HG02623 (cell line): ENCODE data around the gene ETV7.

ENCODE experiments used
- ATAC-seq: cut with Tn5 transposase; IDR thresholded peaks from one replicate; pipeline ENCODE4 v1.9.1; 2021; ENCODE audit warnings: moderate library complexity; ENCODE audit not compliant: unreplicated experiment

The ETV7 gene

DNA sequence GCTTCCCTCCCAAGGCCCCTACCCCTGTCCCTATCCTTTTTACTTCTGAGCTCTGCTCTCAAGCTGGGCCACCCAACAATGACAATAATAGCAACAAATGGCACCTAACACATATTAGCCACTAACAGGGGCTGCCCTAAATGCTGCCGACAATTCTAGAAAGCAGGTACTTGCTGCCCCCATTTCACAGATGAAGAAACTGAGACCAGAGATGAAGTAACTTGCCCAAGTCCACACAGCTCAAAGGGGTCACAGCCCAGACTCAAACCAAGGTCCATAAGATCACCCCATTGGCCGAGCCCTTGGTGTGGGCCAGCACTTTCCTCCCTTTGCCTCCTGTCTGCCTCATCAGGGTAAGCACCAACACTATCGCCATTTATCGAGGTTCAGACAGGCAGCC lies 62.8 kb downstream of the ETV7 start:
- ATAC-seq = no peak

DNA sequence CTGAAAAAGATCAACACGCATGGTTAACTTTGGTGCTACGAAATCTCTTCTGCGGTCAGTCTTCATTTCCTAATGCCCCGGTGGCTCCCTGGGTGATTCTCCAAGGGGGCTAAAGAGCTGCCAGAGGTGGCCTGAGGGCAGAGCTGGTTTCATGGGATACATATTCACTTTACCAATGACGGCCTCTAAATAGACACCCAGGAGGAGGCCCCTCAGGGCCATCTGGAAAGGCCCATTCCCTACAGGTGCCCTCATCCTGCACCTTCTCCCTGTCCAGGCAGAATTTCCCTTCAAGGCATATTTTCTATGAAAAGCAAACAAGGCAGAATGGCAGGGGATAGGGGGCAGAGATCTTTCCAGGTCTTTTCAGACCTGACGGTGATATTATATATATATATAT lies 63.3 kb downstream of the ETV7 start:
- ATAC-seq = no peak

DNA sequence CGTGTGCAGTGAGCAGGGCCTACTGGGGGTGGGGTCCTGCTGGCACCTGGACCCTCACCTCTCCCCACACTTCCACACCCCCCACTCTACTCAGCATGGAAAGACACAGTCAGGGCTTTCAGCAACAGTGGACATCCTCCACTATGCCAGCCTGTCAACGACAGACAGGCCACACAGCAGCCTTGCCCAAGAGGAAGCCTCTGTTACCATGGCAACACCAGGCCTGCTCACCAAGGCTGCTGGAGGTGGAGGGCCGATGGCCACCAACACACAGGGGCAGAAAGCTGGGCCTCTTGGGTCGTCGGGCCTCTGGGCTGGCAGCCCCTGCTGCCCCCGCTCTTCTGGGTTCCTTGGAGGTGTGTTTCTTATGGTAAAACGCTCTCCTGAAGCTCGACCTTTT lies 64.4 kb downstream of the ETV7 start:
- ATAC-seq = no peak

DNA sequence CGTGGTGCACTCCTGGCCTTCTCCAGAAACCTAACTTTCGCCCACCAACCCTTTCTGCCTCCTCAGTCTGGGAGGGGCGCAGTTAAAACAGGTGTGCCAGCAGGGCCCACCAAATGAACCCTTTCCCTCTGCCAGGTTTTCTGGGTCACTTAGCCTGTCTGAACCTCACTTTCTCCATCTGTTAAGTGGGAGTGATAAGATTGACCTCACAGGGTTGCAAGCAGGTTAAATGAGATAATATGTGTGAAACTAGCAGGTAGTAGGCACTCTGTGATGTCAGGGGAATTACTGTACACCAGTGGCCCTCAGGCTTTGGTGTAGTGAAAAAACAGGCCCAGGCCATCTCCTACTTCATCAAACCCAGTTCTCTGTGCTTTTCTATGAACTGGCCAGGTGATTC lies 64.9 kb downstream of the ETV7 start:
- no peak for ATAC-seq

DNA sequence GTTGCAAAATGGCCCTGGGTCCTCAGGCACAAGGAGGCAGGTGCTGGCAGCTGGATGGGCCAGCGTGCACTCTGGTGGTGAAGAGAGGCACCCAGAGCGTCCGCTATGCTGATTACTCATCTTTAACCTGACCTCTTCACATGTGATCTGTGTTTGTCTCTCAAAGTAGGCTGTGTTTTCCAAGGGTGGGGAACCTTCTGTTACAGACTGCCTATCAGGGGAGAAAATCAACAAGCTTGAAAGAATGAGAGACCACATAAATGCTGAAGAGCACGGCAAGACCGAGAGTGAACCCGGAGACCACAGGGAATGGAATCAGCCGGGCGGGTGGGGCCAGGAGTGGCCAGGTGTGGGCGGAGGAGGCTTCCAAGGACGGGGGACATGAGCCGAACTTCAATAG lies 67.0 kb downstream of the ETV7 start:
- no peak for ATAC-seq

DNA sequence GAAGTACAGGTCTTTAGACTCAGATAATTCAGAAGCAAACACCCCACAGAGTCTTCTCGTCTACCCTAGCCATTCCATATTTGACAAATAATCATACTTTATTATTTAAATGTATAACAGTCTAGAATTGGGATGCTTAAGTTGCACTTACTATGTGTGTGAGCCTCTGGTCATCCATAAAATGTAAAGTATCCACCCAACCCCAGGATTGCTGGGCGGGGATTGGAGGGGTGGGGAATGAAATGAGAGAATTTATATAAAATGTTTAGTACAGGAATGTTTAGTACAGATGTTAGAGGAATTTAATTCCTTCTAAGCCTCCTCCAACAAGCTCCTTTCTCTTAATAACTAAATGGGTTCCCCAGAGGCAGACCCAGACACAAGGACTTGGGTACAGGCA lies 67.6 kb downstream of the ETV7 start:
- ATAC-seq = no peak

DNA sequence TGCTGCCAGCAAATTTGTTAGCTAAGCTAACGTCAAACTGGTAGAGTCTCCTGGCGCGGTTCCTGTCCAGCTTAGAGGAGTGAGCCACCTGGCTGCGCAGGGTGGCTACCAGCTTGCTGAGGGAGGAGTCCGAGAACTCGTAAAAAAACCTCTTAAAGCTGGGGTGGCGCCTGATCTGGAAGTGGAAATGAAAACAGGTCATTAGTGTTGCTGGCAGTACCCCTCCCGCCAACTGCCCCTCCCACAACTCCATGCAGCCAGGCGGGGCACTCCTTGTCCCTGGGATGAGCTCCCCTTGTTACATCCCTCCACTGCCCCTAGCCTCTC lies 68.1 kb downstream of the ETV7 start:
- ATAC-seq = no peak

DNA sequence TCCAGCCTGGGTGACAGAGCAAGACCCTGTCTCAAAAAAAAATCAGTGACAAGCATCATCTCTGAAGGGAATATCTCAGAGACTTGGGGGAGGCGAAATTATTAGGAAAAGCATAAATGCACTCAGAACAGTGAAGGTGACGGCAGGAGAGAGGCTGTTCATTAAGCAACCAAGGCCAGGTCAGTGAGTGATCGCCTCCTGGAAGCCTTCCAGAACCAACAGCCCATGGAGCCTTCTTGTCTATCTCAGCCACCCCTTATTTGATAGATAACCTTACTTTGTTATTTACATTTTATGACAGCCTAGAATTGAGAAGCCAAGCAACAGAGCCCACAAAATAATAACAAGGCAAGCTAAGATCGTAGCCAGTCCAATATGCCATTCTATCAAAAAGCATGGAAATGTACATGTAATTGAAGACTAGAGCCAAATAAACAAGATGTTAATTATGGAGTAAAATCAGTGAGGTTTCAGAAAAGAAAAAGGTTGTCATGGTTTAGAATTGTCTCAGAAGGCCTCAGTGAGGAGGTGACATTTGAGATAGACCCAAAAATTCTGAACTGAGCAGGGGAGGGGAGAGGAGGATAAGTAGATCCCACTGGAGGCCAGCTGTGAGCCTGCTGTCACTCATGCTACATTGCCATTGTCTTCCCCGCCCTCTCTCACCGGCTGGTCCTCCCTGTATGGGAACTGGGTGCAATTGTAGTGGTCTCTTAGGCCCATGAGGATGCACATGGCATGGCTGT lies 68.6 kb downstream of the ETV7 start:
- ATAC-seq = no peak

DNA sequence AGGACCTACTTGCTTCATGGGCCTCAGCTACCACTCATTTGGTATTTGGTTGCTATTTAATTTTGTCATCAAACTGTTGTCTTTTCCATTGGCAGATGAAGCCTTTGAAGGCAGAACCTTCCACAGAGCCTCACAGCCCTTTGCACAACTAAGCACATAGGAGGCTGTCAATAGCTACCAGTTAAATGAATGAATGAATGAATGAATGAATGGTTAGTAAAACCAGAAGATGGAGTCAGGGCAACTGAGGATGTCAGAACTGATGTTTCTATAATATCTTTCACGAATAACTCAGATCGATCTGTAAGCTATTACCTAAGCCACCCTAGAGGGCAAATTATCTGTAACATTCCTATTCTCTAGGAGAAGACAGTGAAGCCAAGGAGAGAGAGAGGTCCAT lies 69.8 kb downstream of the ETV7 start:
- no peak for ATAC-seq
